Neuronal stem cell (in vitro differentiated cells): ENCODE results near the gene TBC1D16.

Source experiments
- DNase-seq: peaks from one replicate; pipeline ENCODE4 v3.0.0-alpha.2; 2013; ENCODE audit warnings: low spot score
- H2AFZ ChIP-seq: one replicate; pipeline ENCODE4 v1.6.1; 2013; ENCODE audit warnings: mild to moderate bottlenecking, low read length, inconsistent platforms
- H2AK5ac ChIP-seq: 2 replicates; pipeline ENCODE4 v1.6.1; 2013; ENCODE audit warnings: low read depth, mild to moderate bottlenecking, inconsistent platforms, low read length, moderate library complexity, mixed read lengths
- H2BK120ac ChIP-seq: 2 replicates; pipeline ENCODE4 v1.6.1; 2013; ENCODE audit warnings: low read depth, mild to moderate bottlenecking, inconsistent platforms, low read length, moderate library complexity, mixed read lengths
- H2BK12ac ChIP-seq: one replicate; pipeline ENCODE4 v1.6.1; 2013; ENCODE audit warnings: low read length, inconsistent platforms
- H2BK15ac ChIP-seq: 2 replicates; pipeline ENCODE4 v1.6.1; 2013; ENCODE audit warnings: mild to moderate bottlenecking, low read length, inconsistent platforms, mixed read lengths
- H2BK5ac ChIP-seq: one replicate; pipeline ENCODE4 v1.6.1; 2013; ENCODE audit warnings: inconsistent platforms, mild to moderate bottlenecking, low read length, moderate library complexity
- H3K14ac ChIP-seq: one replicate; pipeline ENCODE4 v1.6.1; 2013; ENCODE audit warnings: low read length, inconsistent platforms
- H3K18ac ChIP-seq: 2 replicates; pipeline ENCODE4 v1.6.1; 2013; ENCODE audit warnings: low read length, inconsistent platforms
- H3K23ac ChIP-seq: 2 replicates; pipeline ENCODE4 v1.6.1; 2013; ENCODE audit warnings: low read depth, mild to moderate bottlenecking, mixed read lengths, low read length, inconsistent platforms; ENCODE audit not compliant: poor library complexity
- H3K27ac ChIP-seq: replicated peaks from 3 replicates; pipeline ENCODE4 v1.5.1; 2013; ENCODE audit warnings: low read length, inconsistent platforms
- H3K27me3 ChIP-seq, 3 experiments: 2 replicates each; pipeline ENCODE4 v1.6.1; 2013; ENCODE audit warnings: low read length in 3 of 3, mild to moderate bottlenecking in 2 of 3, inconsistent platforms in 1 of 3, low read depth in 1 of 3, mixed read lengths in 1 of 3, moderate library complexity in 1 of 3; ENCODE audit not compliant: control insufficient read depth in 3 of 3, insufficient read depth in 3 of 3
- H3K36me3 ChIP-seq, 2 donors: replicated peaks in 1 of 2; 2 replicates each; pipeline ENCODE4 v1.6.1; 2013; ENCODE audit warnings: low read length in 2 of 2; ENCODE audit not compliant: control insufficient read depth in 2 of 2, insufficient read depth in 2 of 2
- H3K4ac ChIP-seq: 2 replicates; pipeline ENCODE4 v1.6.1; 2013; ENCODE audit warnings: inconsistent platforms, mild to moderate bottlenecking, low read length, moderate library complexity
- H3K4me1 ChIP-seq, 2 donors: 1 replicate in 1 of 2; 2 replicates in 1 of 2; pipeline ENCODE4 v1.6.1; 2013; ENCODE audit warnings: low read length in 2 of 2, low read depth in 1 of 2; ENCODE audit not compliant: control insufficient read depth in 2 of 2, insufficient read depth in 1 of 2
- H3K4me2 ChIP-seq: one replicate; pipeline ENCODE4 v1.6.1; 2013; ENCODE audit warnings: mild to moderate bottlenecking, low read length, inconsistent platforms; ENCODE audit not compliant: insufficient read depth, poor library complexity, severe bottlenecking
- H3K4me3 ChIP-seq, 2 donors: 2 replicates each; pipeline ENCODE4 v1.5.1; 2013; ENCODE audit warnings: low read length in 2 of 2, mild to moderate bottlenecking in 2 of 2, inconsistent platforms in 1 of 2, moderate library complexity in 1 of 2
- H3K79me1 ChIP-seq: one replicate; pipeline ENCODE4 v1.6.1; 2013; ENCODE audit warnings: low read depth, mild to moderate bottlenecking, inconsistent platforms, low read length, moderate library complexity
- H3K9ac ChIP-seq: one replicate; pipeline ENCODE4 v1.6.1; 2013; ENCODE audit warnings: mild to moderate bottlenecking, low read depth, low read length, inconsistent platforms; ENCODE audit not compliant: poor library complexity
- H3K9me3 ChIP-seq, 2 donors: replicated peaks in 1 of 2; 2 replicates each; pipeline versions ENCODE3 to v1.6.1; 2013; ENCODE audit warnings: low read length in 2 of 2, mild to moderate bottlenecking in 2 of 2, inconsistent platforms in 1 of 2, low read depth in 1 of 2, mixed read lengths in 1 of 2, moderate library complexity in 1 of 2; ENCODE audit not compliant: control insufficient read depth in 2 of 2, insufficient read depth in 1 of 2
- H4K8ac ChIP-seq: one replicate; pipeline ENCODE4 v1.6.1; 2013; ENCODE audit warnings: low read depth, mild to moderate bottlenecking, inconsistent platforms, low read length, moderate library complexity
- H4K91ac ChIP-seq: one replicate; pipeline ENCODE4 v1.6.1; 2013; ENCODE audit warnings: low read length, low read depth, mild to moderate bottlenecking, inconsistent platforms; ENCODE audit not compliant: poor library complexity
- WGBS, 2 donors: extraction: QIAGEN DNeasy Blood & Tissue Kit; methylation state at CpG; one replicate each; pipeline ENCODE4 v1.1.7; 2013; ENCODE audit warnings: missing lambda C conversion rate in 2 of 2, mixed read lengths in 1 of 2; ENCODE audit not compliant: insufficient read length in 2 of 2, insufficient replicate concordance in 1 of 2; ENCODE audit errors: extremely low coverage in 2 of 2; 5-methylcytosine and 5-hydroxymethylcytosine counted together

Gene TBC1D16

GRCh38 chr17:79989106-79989835, 46.4 kb downstream of the TBC1D16 start:
- H3K9me3 ChIP-seq = peaks cover 0 to 3% of the 10 kb centered on the region in 2 donors
- no peak overlapping the region for H3K18ac ChIP-seq
- H2BK15ac ChIP-seq = no peak overlapping the region
- no peak overlapping the region for H4K91ac ChIP-seq
- H2BK120ac ChIP-seq = no peak overlapping the region
- no peak overlapping the region for H2AFZ ChIP-seq
- no peak overlapping the region for H3K23ac ChIP-seq
- no peak overlapping the region for H4K8ac ChIP-seq
- no peak overlapping the region for H3K4me2 ChIP-seq
- H2BK12ac ChIP-seq = no peak overlapping the region
- H3K27ac ChIP-seq = no peak overlapping the region
- peaks cover 2 to 27% of the 10 kb centered on the region in 2 donors for H3K36me3 ChIP-seq
- no peak overlapping the region for H3K14ac ChIP-seq
- H3K4me1 ChIP-seq = peaks cover 9 to 25% of the 10 kb centered on the region in 2 donors
- DNase-seq = no peak
- no peak overlapping the region for H3K9ac ChIP-seq
- H3K27me3 ChIP-seq = no peaks in the 10 kb centered on the region
- H3K4me3 ChIP-seq = no peak overlapping the region
- no peak overlapping the region for H3K4ac ChIP-seq
- peaks cover 8% of the 10 kb centered on the region for H3K79me1 ChIP-seq
- WGBS, 2 donors = no CpG with 5 or more reads among the region's 20 CpGs
- no peak overlapping the region for H2AK5ac ChIP-seq
- H2BK5ac ChIP-seq = no peak overlapping the region

GRCh38 chr17:79988185-79988971, 47.3 kb downstream of the TBC1D16 start:
- Histone ChIP-seq H4K8ac (no peak overlapping the region), H3K4me2 (no peak overlapping the region), H2BK12ac (no peak overlapping the region), H3K9ac (peak overlapping the region; percentile 47), H3K18ac (peak overlapping the region; percentile 49), H3K36me3 (peaks cover 2 to 27% of the 10 kb centered on the region in 2 donors), H2AK5ac (peak overlapping the region; percentile 56), H3K27ac (no peak overlapping the region), H3K23ac (no peak overlapping the region), H2AFZ (no peak overlapping the region), H2BK15ac (no peak overlapping the region), H3K27me3 (no peaks in the 10 kb centered on the region), H2BK5ac (no peak overlapping the region), H3K79me1 (peaks cover 8% of the 10 kb centered on the region), H3K4me1 (peaks cover 9 to 21% of the 10 kb centered on the region in 2 donors), H4K91ac (no peak overlapping the region), H3K9me3 (peaks cover 0 to 3% of the 10 kb centered on the region in 2 donors), H3K4ac (no peak overlapping the region), H3K4me3 (no peak overlapping the region), H2BK120ac (no peak overlapping the region), H3K14ac (no peak overlapping the region)
- DNase-seq = no peak
- WGBS, 2 donors = no CpG with 5 or more reads among the region's 28 CpGs

GRCh38 chr17:79987935-79988184, 47.8 kb downstream of the TBC1D16 start:
- WGBS, 2 donors = no CpG with 5 or more reads among the region's 7 CpGs
- Histone ChIP-seq H3K18ac (no peak overlapping the region), H4K8ac (no peak overlapping the region), H2BK15ac (no peak overlapping the region), H2BK5ac (no peak overlapping the region), H2BK120ac (no peak overlapping the region), H2AK5ac (no peak overlapping the region), H3K4me2 (no peak overlapping the region), H3K36me3 (peaks cover under 1 to 27% of the 10 kb centered on the region in 2 donors), H3K14ac (no peak overlapping the region), H2AFZ (no peak overlapping the region), H4K91ac (no peak overlapping the region), H3K79me1 (peaks cover 7% of the 10 kb centered on the region), H3K27ac (no peak overlapping the region), H3K9me3 (peaks cover 0 to 3% of the 10 kb centered on the region in 2 donors), H3K9ac (peak overlapping the region; percentile 47), H3K4ac (no peak overlapping the region), H3K23ac (no peak overlapping the region), H3K4me3 (no peak overlapping the region), H3K27me3 (no peaks in the 10 kb centered on the region), H3K4me1 (peaks cover 4 to 17% of the 10 kb centered on the region in 2 donors), H2BK12ac (no peak overlapping the region)
- no peak for DNase-seq

- H2BK120ac ChIP-seq = no peak overlapping the region
- no peak overlapping the region for H4K91ac ChIP-seq
- no peak overlapping the region for H2BK5ac ChIP-seq
- no peak overlapping the region for H3K4me3 ChIP-seq
- DNase-seq = no peak
- no peak overlapping the region for H2BK12ac ChIP-seq
- H3K4me2 ChIP-seq = no peak overlapping the region
- H3K27ac ChIP-seq = no peak overlapping the region
- H3K14ac ChIP-seq = no peak overlapping the region
- no peak overlapping the region for H2AK5ac ChIP-seq
- no peak overlapping the region for H2BK15ac ChIP-seq
- peaks cover 3 to 13% of the 10 kb centered on the region in 2 donors for H3K4me1 ChIP-seq
- peaks cover 5% of the 10 kb centered on the region for H3K79me1 ChIP-seq
- no peak overlapping the region for H3K9ac ChIP-seq
- no peak overlapping the region for H3K4ac ChIP-seq
- H2AFZ ChIP-seq = no peak overlapping the region
- H3K27me3 ChIP-seq = no peaks in the 10 kb centered on the region
- H4K8ac ChIP-seq = no peak overlapping the region
- H3K36me3 ChIP-seq = peaks cover 0 to 27% of the 10 kb centered on the region in 2 donors
- H3K9me3 ChIP-seq = peaks cover 0 to 3% of the 10 kb centered on the region in 2 donors
- no peak overlapping the region for H3K18ac ChIP-seq
- no peak overlapping the region for H3K23ac ChIP-seq
- no CpG with 5 or more reads among the region's 18 CpGs for WGBS, 2 donors
Measured at GRCh38 chr17:79987187-79987934, 48.3 kb downstream of the TBC1D16 start.
